Esophagus squamous epithelium (tissue), 5 donors: ENCODE measurements around the gene AOPEP. TPM values are rescaled to one million over a fixed set of nuclear protein-coding genes. Genes with fewer than 3 reads are reported as not detected.

Experiments
- DNase-seq: peaks from one replicate; lab custom pipeline; 2025; lab: John Stamatoyannopoulos, UW
- H3K27ac ChIP-seq, 4 donors: fragments of 200-600 bp; sonication (generic); one replicate each; pipeline ENCODE4 v1.5.1; 2016 to 2019; ENCODE audit warnings: mild to moderate bottlenecking in 1 of 4
- H3K27me3 ChIP-seq, 4 donors: fragments of 200-600 bp; sonication (generic); 1 replicate in 3 of 4; 2 replicates in 1 of 4; pipeline versions ENCODE4 v1.5.1 to v1.6.0; 2017 to 2021; ENCODE audit warnings: antibody characterized with exemption in 1 of 4
- H3K36me3 ChIP-seq, 3 donors: fragments of 200-600 bp; sonication (generic); one replicate each; pipeline ENCODE4 v1.5.1; 2016 to 2019
- H3K4me1 ChIP-seq, 3 donors: fragments of 200-600 bp; sonication (generic); one replicate each; pipeline ENCODE4 v1.5.1; 2017 to 2019
- H3K4me3 ChIP-seq, 4 donors: fragments of 200-600 bp; sonication (generic); 1 replicate in 3 of 4; 2 replicates in 1 of 4; pipeline ENCODE4 v1.5.1; 2016 to 2019; ENCODE audit warnings: mild to moderate bottlenecking in 2 of 4, moderate library complexity in 1 of 4
- H3K9me3 ChIP-seq, 3 donors: fragments of 200-600 bp; sonication (generic); one replicate each; pipeline ENCODE4 v1.5.1; 2016 to 2019
- POLR2A ChIP-seq, 4 donors: fragments of 450-650 bp; IDR thresholded peaks; one replicate each; pipeline ENCODE4 v1.6.1; 2017; ENCODE audit warnings: antibody characterized with exemption in 4 of 4, mild to moderate bottlenecking in 4 of 4, moderate library complexity in 3 of 4
- WGBS, 2 donors: methylation state at CpG; one replicate each; pipeline ENCODE4 v1.1.5; 2018; 5-methylcytosine and 5-hydroxymethylcytosine counted together
- intact Hi-C: fragments of 100-400 bp; cut with DNase I; formaldehyde crosslinking; loops from one replicate; pipeline ENCODE4 v1.15.0; 2022
- total RNA-seq, 4 donors: library from RNA; depleted of rRNA; stranded (reverse); fragments of >200 nt; gene quantifications; one replicate each; pipeline ENCODE4 v1.1.0, GENCODE V29; 2016
- TF ChIP-seq, protein P1 (sequence below), 6 experiments: fragments of 450-650 bp in 4 of 6; fragments of 200-600 bp in 2 of 6; sonication (generic) in 2 of 6; IDR thresholded peaks; one replicate each; pipeline ENCODE4 v1.5.1; 2016 to 2019; ENCODE audit warnings: antibody characterized with exemption in 6 of 6, mild to moderate bottlenecking in 4 of 6, moderate library complexity in 4 of 6
- donor health status: DM: yes; HTN: yes; CAD: no.

AOPEP gene
- total RNA-seq, 4 donors from 2014 or later, result 101 to 300 (median 115) TPM

DNA sequence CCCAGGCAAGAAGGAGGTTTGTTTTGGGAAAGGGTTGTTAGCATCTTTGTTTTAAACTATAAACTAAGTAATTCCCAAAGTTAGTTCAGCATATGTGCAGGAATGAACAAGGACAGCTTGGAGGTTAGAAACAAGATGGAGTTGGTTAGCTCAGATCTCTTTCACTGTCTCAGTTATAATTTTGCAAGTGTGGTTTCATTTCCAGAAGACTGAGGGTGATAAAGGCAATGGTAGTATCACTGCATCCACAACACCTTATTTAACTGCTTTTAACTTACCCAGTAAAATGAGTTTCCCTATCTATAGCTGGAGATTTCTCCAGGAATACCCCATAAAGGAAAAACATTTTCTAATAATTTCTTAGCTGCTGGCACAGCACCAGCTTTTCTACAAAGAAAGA lies 152.7 kb downstream of the AOPEP start:
- no peaks in the 10 kb centered on the region for H3K9me3 ChIP-seq
- H3K27me3 ChIP-seq, result no peaks in the 10 kb centered on the region
- no peak overlapping the region for H3K27ac ChIP-seq
- DNase-seq, result no peak
- no peak overlapping the region for H3K4me3 ChIP-seq
- intact Hi-C loops, result no loop called here
- H3K4me1 ChIP-seq, result peaks cover 0 to 31% (median 22%) of the 10 kb centered on the region in 3 donors
- H3K36me3 ChIP-seq, result no peaks in the 10 kb centered on the region
- no peak for TF ChIP-seq POLR2A (IDR thresholded peaks at IDR 0.05)
- TF ChIP-seq, protein P1, sequence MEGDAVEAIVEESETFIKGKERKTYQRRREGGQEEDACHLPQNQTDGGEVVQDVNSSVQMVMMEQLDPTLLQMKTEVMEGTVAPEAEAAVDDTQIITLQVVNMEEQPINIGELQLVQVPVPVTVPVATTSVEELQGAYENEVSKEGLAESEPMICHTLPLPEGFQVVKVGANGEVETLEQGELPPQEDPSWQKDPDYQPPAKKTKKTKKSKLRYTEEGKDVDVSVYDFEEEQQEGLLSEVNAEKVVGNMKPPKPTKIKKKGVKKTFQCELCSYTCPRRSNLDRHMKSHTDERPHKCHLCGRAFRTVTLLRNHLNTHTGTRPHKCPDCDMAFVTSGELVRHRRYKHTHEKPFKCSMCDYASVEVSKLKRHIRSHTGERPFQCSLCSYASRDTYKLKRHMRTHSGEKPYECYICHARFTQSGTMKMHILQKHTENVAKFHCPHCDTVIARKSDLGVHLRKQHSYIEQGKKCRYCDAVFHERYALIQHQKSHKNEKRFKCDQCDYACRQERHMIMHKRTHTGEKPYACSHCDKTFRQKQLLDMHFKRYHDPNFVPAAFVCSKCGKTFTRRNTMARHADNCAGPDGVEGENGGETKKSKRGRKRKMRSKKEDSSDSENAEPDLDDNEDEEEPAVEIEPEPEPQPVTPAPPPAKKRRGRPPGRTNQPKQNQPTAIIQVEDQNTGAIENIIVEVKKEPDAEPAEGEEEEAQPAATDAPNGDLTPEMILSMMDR (IDR thresholded peaks at IDR 0.05), result no peak

DNA sequence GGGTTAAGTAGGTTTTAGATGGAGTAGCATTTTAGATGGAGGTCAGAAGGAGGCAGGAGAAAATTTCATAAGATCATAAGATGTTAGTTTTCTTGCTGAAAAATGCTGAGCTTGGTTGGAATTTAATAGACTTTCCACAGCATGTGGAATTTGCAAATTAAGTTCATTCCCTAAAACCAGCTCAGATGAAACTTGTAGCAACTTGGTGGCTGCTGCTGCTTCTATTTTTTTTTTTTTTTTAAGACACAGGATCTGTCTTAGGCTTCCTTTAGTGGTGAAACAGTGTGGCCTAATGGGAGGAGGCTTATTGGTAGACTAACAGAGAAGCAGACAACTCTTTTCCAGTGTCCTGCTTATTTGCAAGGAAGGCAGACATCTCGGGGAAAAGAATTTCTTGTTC lies 154.5 kb downstream of the AOPEP start:
- TF ChIP-seq, protein P1 (IDR thresholded peaks at IDR 0.05), result no peak
- no peak for TF ChIP-seq POLR2A (IDR thresholded peaks at IDR 0.05)
- Histone ChIP-seq H3K4me1 (peaks cover 0 to 31% (median 26%) of the 10 kb centered on the region in 3 donors), H3K27me3 (no peaks in the 10 kb centered on the region), H3K27ac (peak overlapping the region in 2 of 4 donors; percentile 2 to 8), H3K36me3 (no peaks in the 10 kb centered on the region), H3K4me3 (no peak overlapping the region), H3K9me3 (no peaks in the 10 kb centered on the region)
- no peak for DNase-seq
- WGBS, 2 donors, result 38 to 80% methylated on average over 1 of the region's 1 CpG
- intact Hi-C loops, result no loop called here

DNA sequence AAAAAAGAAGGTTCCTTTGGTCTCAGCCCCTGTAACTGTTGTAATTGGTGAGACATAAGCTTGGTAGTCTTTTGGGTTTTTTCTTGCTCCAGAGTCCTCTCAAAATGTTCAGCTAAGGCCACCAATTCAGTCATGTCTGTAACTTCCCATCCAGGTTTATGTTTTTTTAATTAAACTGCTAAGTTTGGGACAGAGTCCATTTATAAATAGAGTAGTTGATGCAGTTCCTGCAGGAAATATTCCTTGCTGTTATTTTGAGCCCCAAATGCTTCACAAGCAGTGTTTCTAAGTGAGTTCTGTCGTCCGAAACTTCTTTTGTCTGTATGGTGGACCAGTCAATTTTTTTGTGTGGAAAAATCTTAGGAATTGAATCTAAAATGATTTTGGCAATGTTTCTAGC lies 155.0 kb downstream of the AOPEP start:
- no peak overlapping the region for H3K4me3 ChIP-seq
- H3K27me3 ChIP-seq, result no peaks in the 10 kb centered on the region
- H3K36me3 ChIP-seq, result no peaks in the 10 kb centered on the region
- H3K27ac ChIP-seq, result peak overlapping the region in 2 of 4 donors; percentile 2 to 8
- TF ChIP-seq, protein P1 (IDR thresholded peaks at IDR 0.05), result no peak
- TF ChIP-seq POLR2A (IDR thresholded peaks at IDR 0.05), result no peak
- WGBS, 2 donors, result 64 to 90% methylated on average over 2 of the region's 2 CpGs
- H3K4me1 ChIP-seq, result peaks cover 0 to 33% (median 26%) of the 10 kb centered on the region in 3 donors
- intact Hi-C loops, result no loop called here
- no peaks in the 10 kb centered on the region for H3K9me3 ChIP-seq
- DNase-seq, result no peak

DNA sequence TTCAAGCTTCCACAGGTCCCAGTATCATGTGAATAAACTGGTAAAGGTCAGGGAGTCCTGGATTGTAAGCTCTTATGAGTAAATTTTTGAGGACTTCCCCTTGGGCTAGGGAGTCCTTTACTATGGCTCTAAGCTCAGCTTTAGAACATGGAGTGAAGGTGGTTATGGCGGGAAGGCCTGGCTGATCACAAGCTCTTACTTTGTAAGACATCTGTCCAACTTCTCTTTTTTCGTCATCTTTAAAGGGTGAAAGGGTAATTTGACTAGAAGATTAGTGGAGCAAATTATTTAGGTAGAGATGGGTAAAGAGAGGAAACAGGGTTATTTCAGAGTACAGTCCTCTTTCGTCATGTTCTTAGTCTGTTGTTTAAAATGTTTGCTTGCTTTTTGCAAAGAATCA lies 155.4 kb downstream of the AOPEP start:
- H3K27me3 ChIP-seq, result no peaks in the 10 kb centered on the region
- no peak for DNase-seq
- H3K4me1 ChIP-seq, result peaks cover 0 to 33% (median 26%) of the 10 kb centered on the region in 3 donors
- peak overlapping the region in 1 of 4 donors; percentile 8 for H3K27ac ChIP-seq
- WGBS, 2 donors, result 45 to 75% methylated on average over 3 of the region's 3 CpGs
- no peaks in the 10 kb centered on the region for H3K36me3 ChIP-seq
- H3K9me3 ChIP-seq, result no peaks in the 10 kb centered on the region
- TF ChIP-seq, protein P1 (IDR thresholded peaks at IDR 0.05), result no peak
- TF ChIP-seq POLR2A (IDR thresholded peaks at IDR 0.05), result no peak
- H3K4me3 ChIP-seq, result no peak overlapping the region
- intact Hi-C loops, result no loop called here

DNA sequence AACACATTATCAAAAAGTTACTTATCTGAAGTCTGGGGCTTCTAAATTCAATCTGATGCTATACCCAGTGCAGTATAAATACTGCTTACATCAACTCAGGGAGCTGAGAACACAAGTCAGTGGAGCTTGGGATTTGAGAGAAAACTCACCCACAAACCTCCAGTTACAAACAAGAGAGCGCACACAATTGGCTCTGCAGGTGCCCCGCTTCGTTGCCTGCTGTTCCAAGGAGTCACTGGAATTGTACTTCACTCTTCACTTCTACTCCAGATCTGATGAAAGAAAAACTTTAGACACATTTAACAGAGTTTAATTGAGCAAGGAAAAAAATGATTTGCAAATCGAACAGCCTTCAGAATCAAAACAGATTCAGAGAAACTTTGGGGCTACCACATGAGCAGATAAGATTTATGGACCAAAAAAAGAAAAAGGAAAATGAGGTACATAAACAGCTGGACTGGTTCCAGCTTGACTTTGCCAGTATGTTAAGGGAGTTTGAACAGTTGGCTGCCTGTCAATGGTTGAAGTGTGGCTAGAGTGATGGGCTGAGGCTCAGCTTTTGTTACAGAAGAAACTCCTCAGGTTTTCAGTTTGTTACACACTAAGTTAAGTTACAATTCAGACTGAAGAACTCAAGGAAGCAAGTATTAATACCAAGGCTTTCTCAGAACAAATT lies 156.6 kb downstream of the AOPEP start:
- H3K27ac ChIP-seq, result no peak overlapping the region
- intact Hi-C loops, result no loop called here
- no peaks in the 10 kb centered on the region for H3K36me3 ChIP-seq
- H3K27me3 ChIP-seq, result no peaks in the 10 kb centered on the region
- WGBS, 2 donors, result 65 to 67% methylated on average over 4 of the region's 4 CpGs
- peaks cover 0 to 33% (median 26%) of the 10 kb centered on the region in 3 donors for H3K4me1 ChIP-seq
- no peak for DNase-seq
- no peaks in the 10 kb centered on the region for H3K9me3 ChIP-seq
- TF ChIP-seq, protein P1 (IDR thresholded peaks at IDR 0.05), result no peak
- no peak for TF ChIP-seq POLR2A (IDR thresholded peaks at IDR 0.05)
- no peak overlapping the region for H3K4me3 ChIP-seq
